ENCODE data around the gene USP31. TPM values are rescaled to one million over a fixed set of nuclear protein-coding genes. Genes with fewer than 3 reads are reported as not detected.

The USP31 gene
- total and polyA plus RNA-seq, 11 donors, result 9.2 to 49.9 (median 23.8) TPM

DNA sequence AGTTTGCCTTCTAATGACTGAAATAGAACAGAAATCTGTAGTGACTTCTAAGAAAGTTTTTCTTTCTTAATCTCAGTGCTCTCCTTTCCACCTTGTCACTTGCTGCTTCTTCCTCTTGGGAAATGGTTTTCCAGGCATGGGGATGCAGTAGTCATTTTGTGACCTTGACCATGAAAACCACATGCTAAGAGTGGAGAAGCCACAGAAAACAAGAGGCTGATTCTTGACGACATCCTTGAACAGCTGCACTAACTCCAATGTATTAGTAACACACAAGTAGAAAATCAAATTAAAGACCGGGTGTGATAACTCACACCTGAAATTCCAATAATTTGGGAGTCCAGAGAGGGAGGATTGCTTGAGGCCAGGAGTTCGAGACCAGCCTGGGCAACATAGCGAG is 15.5 kb upstream of the USP31 start:
- Histone ChIP-seq H3K4me1 (no peaks in the 10 kb centered on the region), H3K9me3 (peaks cover 0 to 10% (median 0%) of the 10 kb centered on the region in 12 donors), H3K27me3 (peaks cover 0 to 12% (median 3%) of the 10 kb centered on the region in 9 donors), H3K36me3 (no peaks in the 10 kb centered on the region), H3K4me3 (no peak overlapping the region), H3K27ac (no peak overlapping the region)
- intact Hi-C loops (cut with DNase I), result loop anchor here in 1 of 10 donors (10.0 kb wide), 1 partner anchor 140 kb away; the partner anchor contains the start of gene SCNN1B
- ATAC-seq (no peak), DNase-seq (no peak)
- WGBS, 4 donors, result 63 to 90% (median 88%) methylated on average over 4 of the region's 4 CpGs
- TF ChIP-seq POLR2A (IDR thresholded peaks at IDR 0.05), result no peak
- TF ChIP-seq, protein P1, sequence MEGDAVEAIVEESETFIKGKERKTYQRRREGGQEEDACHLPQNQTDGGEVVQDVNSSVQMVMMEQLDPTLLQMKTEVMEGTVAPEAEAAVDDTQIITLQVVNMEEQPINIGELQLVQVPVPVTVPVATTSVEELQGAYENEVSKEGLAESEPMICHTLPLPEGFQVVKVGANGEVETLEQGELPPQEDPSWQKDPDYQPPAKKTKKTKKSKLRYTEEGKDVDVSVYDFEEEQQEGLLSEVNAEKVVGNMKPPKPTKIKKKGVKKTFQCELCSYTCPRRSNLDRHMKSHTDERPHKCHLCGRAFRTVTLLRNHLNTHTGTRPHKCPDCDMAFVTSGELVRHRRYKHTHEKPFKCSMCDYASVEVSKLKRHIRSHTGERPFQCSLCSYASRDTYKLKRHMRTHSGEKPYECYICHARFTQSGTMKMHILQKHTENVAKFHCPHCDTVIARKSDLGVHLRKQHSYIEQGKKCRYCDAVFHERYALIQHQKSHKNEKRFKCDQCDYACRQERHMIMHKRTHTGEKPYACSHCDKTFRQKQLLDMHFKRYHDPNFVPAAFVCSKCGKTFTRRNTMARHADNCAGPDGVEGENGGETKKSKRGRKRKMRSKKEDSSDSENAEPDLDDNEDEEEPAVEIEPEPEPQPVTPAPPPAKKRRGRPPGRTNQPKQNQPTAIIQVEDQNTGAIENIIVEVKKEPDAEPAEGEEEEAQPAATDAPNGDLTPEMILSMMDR (IDR thresholded peaks at IDR 0.05), result no peak

DNA sequence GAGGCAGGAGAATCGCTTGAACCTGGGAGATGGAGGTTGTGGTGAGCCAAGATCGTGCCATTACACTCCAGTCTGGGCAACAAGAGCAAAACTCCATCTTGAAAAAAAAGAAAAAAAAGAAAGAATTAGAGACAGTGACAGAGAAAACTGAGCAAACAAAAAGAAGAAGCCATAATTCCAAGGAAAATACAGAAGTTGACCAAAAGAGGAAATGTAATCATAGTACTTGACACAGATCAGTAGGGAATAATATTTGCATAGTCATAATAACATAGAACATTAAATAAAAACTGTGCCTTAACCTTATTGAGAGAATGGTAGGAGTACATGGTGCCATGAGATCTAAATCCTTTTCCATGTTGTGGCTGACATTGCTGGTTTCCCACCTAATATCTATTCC is 14.7 kb upstream of the USP31 start:
- H3K27ac ChIP-seq, result no peak overlapping the region
- no peak overlapping the region for H3K4me3 ChIP-seq
- intact Hi-C loops (cut with DNase I), result loop anchor here in 1 of 10 donors (10.0 kb wide), 1 partner anchor 141 kb away; the partner anchor contains the start of gene SCNN1B
- no peaks in the 10 kb centered on the region for H3K36me3 ChIP-seq
- DNase-seq (no peak), ATAC-seq (no peak)
- no peaks in the 10 kb centered on the region for H3K4me1 ChIP-seq
- peaks cover 0 to 10% (median 0%) of the 10 kb centered on the region in 12 donors for H3K9me3 ChIP-seq
- TF ChIP-seq, protein P1 (IDR thresholded peaks at IDR 0.05), result no peak
- no peak for TF ChIP-seq POLR2A (IDR thresholded peaks at IDR 0.05)
- H3K27me3 ChIP-seq, result peaks cover 0 to 12% (median 3%) of the 10 kb centered on the region in 9 donors
- WGBS, 4 donors, result 90 to 95% (median 91%) methylated on average over 2 of the region's 2 CpGs

DNA sequence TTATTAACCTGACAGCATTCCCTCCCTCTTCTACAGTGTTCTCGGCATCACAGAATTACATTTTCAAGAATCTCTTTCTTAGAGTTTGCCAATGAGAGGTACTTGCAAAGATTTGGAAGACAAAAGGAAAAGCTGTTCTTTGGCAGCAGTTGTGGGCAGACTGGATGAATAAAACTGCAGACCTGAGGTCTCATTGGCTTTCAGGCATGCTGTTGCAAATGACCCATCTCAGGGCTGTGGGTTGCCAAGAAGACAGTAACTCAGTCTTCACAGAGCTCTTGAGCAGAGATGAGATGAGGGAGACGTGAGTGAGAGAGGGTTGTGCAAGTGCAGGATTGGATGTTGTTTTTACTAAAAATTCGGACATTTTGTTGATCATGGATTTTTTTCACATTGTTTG is 11.3 kb upstream of the USP31 start:
- no peak for ATAC-seq

DNA sequence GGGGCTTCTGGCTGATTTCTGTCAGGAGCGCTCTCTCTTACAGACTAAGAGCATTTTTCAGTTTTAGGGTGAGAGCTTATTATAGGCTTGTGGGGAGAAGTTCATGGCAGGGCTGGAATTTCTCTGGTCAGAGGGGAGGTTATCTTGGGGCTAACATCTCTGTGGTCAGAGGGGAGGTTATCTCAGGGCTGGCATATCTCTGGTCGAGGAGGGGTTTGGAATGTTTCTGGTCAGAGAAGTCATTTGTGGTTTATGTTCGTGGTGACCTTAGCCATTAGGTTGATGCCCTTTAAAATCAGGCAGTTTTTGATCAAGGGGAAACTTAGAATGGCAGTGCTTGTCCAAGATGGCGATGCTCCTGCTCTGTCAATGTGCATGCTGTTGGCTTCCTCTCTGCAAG is 10.8 kb upstream of the USP31 start:
- no peaks in the 10 kb centered on the region for H3K36me3 ChIP-seq
- peaks cover 0 to 6% (median 0%) of the 10 kb centered on the region in 12 donors for H3K9me3 ChIP-seq
- no peak for ATAC-seq
- no peak overlapping the region for H3K27ac ChIP-seq
- DNase-seq, result no peak
- no peak overlapping the region for H3K4me3 ChIP-seq
- no peaks in the 10 kb centered on the region for H3K4me1 ChIP-seq
- H3K27me3 ChIP-seq, result peaks cover 0 to 5% (median 0%) of the 10 kb centered on the region in 9 donors
- 63 to 69% (median 67%) methylated on average over 4 of the region's 4 CpGs for WGBS, 4 donors
- intact Hi-C loops (cut with DNase I), result loop anchor here in 1 of 10 donors (10.0 kb wide), 1 partner anchor 145 kb away; the partner anchor contains the start of gene SCNN1B
- TF ChIP-seq POLR2A (IDR thresholded peaks at IDR 0.05), result no peak
- TF ChIP-seq, protein P1 (IDR thresholded peaks at IDR 0.05), result no peak

More for the DNA sequence above, 11.3 kb upstream of the USP31 start:
- no peak overlapping the region for H3K27ac ChIP-seq
- H3K4me3 ChIP-seq, result no peak overlapping the region
- H3K4me1 ChIP-seq, result no peaks in the 10 kb centered on the region
- intact Hi-C loops (cut with DNase I), result loop anchor here in 1 of 10 donors (10.0 kb wide), 1 partner anchor 144 kb away; the partner anchor contains the start of gene SCNN1B
- no peak for DNase-seq
- WGBS, 4 donors, result 70 to 78% (median 75%) methylated on average over 3 of the region's 3 CpGs
- H3K36me3 ChIP-seq, result no peaks in the 10 kb centered on the region
- TF ChIP-seq, protein P1 (IDR thresholded peaks at IDR 0.05), result no peak
- no peak for TF ChIP-seq POLR2A (IDR thresholded peaks at IDR 0.05)
- H3K27me3 ChIP-seq, result peaks cover 0 to 5% (median 0%) of the 10 kb centered on the region in 9 donors
- peaks cover 0 to 10% (median 0%) of the 10 kb centered on the region in 12 donors for H3K9me3 ChIP-seq
